ENCODE data around the gene ATP6V1F. TPM values are rescaled to one million over a fixed set of nuclear protein-coding genes. Genes with fewer than 3 reads are reported as not detected.

Gene ATP6V1F
- total RNA-seq, 6 experiments from 2014 or later, result 179 to 212 (median 193) TPM

GRCh38 chr7:128855559-128855958 is 7.1 kb upstream of the ATP6V1F start:
- H3K4me1 Mint-ChIP-seq (ENCODE audit: low read depth), result peaks cover 16% of the 10 kb centered on the region
- H3K27me3 Mint-ChIP-seq (ENCODE audit: insufficient read depth), result peaks cover 27% of the 10 kb centered on the region
- no peak overlapping the region for H3K4me3 Mint-ChIP-seq
- H3K27ac Mint-ChIP-seq, result peak overlapping the region; percentile 38; the same call in 1 of the 2 replicates
- H3K36me3 Mint-ChIP-seq (ENCODE audit: low read depth), result peaks cover 21% of the 10 kb centered on the region; the same call in 1 of the 2 replicates
- TF ChIP-seq, protein P1, sequence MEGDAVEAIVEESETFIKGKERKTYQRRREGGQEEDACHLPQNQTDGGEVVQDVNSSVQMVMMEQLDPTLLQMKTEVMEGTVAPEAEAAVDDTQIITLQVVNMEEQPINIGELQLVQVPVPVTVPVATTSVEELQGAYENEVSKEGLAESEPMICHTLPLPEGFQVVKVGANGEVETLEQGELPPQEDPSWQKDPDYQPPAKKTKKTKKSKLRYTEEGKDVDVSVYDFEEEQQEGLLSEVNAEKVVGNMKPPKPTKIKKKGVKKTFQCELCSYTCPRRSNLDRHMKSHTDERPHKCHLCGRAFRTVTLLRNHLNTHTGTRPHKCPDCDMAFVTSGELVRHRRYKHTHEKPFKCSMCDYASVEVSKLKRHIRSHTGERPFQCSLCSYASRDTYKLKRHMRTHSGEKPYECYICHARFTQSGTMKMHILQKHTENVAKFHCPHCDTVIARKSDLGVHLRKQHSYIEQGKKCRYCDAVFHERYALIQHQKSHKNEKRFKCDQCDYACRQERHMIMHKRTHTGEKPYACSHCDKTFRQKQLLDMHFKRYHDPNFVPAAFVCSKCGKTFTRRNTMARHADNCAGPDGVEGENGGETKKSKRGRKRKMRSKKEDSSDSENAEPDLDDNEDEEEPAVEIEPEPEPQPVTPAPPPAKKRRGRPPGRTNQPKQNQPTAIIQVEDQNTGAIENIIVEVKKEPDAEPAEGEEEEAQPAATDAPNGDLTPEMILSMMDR (IDR thresholded peaks at IDR 0.05), result no peak
- no peak for DNase-seq
- H3K9me3 Mint-ChIP-seq, result no peaks in the 10 kb centered on the region; the same call in 1 of the 2 replicates

- TF ChIP-seq, protein P1 (IDR thresholded peaks at IDR 0.05), result no peak
- Mint-ChIP-seq H3K27ac (peak overlapping the region; percentile 36; the same call in 1 of the 2 replicates), H3K9me3 (no peaks in the 10 kb centered on the region; the same call in 1 of the 2 replicates), H3K4me3 (no peak overlapping the region), H3K36me3 (ENCODE audit: low read depth) (peaks cover 21% of the 10 kb centered on the region; the same call in 1 of the 2 replicates), H3K27me3 (ENCODE audit: insufficient read depth) (peaks cover 30% of the 10 kb centered on the region), H3K4me1 (ENCODE audit: low read depth) (peaks cover 22% of the 10 kb centered on the region)
- no peak for DNase-seq
Observed at GRCh38 chr7:128856001-128856718, 6.5 kb upstream of the ATP6V1F start.

- DNase-seq, result no peak
- peaks cover 31% of the 10 kb centered on the region; the same call in 1 of the 2 replicates for H3K36me3 Mint-ChIP-seq (ENCODE audit: low read depth)
- H3K27me3 Mint-ChIP-seq (ENCODE audit: insufficient read depth), result peaks cover 39% of the 10 kb centered on the region
- H3K27ac Mint-ChIP-seq, result peak overlapping the region; percentile 63
- peaks cover 33% of the 10 kb centered on the region for H3K4me1 Mint-ChIP-seq (ENCODE audit: low read depth)
- TF ChIP-seq, protein P1 (IDR thresholded peaks at IDR 0.05), result no peak
- peaks cover 6% of the 10 kb centered on the region; the same call in 1 of the 2 replicates for H3K9me3 Mint-ChIP-seq
- no peak overlapping the region for H3K4me3 Mint-ChIP-seq
Observed at GRCh38 chr7:128858380-128859231, 4.0 kb upstream of the ATP6V1F start.

DNA sequence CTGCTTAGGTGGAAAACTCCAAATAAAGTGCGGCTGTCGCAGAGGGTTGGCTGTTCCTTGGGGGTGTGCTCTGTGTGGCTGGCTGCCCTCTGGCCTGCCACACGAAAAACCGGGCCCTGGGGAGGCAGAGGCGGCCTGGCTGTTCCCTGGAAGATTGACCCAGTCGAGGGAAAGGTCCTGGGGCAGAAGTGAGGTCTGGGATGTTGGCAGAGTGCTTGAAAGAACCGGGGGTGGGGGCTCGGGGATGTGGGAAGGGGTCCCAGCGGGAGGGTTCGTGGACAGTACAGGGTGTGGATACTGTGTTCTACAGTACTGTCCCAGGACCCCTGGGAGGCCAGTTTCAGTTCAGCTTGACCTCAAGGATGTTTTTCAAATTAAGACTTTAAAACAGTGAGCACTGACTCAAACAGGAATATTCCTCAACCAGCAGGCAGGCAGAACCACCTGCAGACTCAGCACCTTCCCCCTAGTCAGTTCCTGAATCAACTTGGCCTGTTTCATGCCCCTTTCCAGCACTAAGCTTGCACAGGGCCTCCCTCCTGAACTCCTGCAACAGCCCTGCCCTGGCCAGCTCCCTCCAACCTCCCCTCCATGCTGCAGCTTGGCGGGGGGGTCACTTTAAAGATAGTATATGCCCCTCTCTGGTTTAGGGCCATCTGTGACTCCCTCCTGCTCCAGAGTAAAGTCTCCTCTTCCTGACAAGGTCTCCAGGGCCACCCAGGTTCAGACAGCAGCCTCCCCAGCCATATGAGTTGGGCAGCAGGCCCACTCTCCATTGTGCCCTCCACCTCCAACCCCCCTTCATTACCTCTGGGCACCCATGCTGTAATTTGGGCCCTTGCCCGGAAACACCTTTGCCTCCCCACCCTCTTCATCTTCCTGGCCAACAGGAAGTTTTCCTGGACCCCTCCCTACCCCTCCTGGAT is 3.2 kb upstream of the ATP6V1F start:
- peaks cover 38% of the 10 kb centered on the region for H3K4me1 Mint-ChIP-seq (ENCODE audit: low read depth)
- peak overlapping the region; percentile 63 for H3K27ac Mint-ChIP-seq
- no peak overlapping the region; the same call in 1 of the 2 replicates for H3K4me3 Mint-ChIP-seq
- H3K27me3 Mint-ChIP-seq (ENCODE audit: insufficient read depth), result peaks cover 38% of the 10 kb centered on the region
- TF ChIP-seq, protein P1 (IDR thresholded peaks at IDR 0.05), result no peak
- H3K9me3 Mint-ChIP-seq, result peaks cover 6% of the 10 kb centered on the region; the same call in 1 of the 2 replicates
- DNase-seq, result no peak
- H3K36me3 Mint-ChIP-seq (ENCODE audit: low read depth), result peaks cover 31% of the 10 kb centered on the region; the same call in 1 of the 2 replicates

Data from HFFc6 (cell line).